ENCODE data around the gene KLRC3.
"Not testable (repeated sequence)": the region's sequence is repeated elsewhere in the genome, so short reads cannot be mapped to it uniquely, and the experiment has no call there.

Gene KLRC3

GRCh38 chr12:10369557-10370415 lies 50.6 kb downstream of the KLRC3 start:
- TF ChIP-seq, protein P1, sequence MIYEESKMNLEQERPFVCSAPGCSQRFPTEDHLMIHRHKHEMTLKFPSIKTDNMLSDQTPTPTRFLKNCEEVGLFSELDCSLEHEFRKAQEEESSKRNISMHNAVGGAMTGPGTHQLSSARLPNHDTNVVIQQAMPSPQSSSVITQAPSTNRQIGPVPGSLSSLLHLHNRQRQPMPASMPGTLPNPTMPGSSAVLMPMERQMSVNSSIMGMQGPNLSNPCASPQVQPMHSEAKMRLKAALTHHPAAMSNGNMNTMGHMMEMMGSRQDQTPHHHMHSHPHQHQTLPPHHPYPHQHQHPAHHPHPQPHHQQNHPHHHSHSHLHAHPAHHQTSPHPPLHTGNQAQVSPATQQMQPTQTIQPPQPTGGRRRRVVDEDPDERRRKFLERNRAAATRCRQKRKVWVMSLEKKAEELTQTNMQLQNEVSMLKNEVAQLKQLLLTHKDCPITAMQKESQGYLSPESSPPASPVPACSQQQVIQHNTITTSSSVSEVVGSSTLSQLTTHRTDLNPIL (CRISPR knock-in tag; IDR thresholded peaks at IDR 0.05; ENCODE audit: low read depth) = no peak
- TF ChIP-seq ZFP30 (CRISPR knock-in tag; IDR thresholded peaks at IDR 0.05) (no peak), TCF4 (CRISPR knock-in tag; IDR thresholded peaks at IDR 0.05; ENCODE audit: borderline replicate concordance) (no peak), PATZ1 (CRISPR knock-in tag; IDR thresholded peaks at IDR 0.05; ENCODE audit: borderline replicate concordance) (no peak), ZFP3 (CRISPR knock-in tag; IDR thresholded peaks at IDR 0.05) (no peak), BACH2 (CRISPR knock-in tag; IDR thresholded peaks at IDR 0.05; ENCODE audit: borderline replicate concordance) (no peak), RARB (CRISPR knock-in tag; IDR thresholded peaks at IDR 0.05) (no peak)
- no peak for ATAC-seq

DNA sequence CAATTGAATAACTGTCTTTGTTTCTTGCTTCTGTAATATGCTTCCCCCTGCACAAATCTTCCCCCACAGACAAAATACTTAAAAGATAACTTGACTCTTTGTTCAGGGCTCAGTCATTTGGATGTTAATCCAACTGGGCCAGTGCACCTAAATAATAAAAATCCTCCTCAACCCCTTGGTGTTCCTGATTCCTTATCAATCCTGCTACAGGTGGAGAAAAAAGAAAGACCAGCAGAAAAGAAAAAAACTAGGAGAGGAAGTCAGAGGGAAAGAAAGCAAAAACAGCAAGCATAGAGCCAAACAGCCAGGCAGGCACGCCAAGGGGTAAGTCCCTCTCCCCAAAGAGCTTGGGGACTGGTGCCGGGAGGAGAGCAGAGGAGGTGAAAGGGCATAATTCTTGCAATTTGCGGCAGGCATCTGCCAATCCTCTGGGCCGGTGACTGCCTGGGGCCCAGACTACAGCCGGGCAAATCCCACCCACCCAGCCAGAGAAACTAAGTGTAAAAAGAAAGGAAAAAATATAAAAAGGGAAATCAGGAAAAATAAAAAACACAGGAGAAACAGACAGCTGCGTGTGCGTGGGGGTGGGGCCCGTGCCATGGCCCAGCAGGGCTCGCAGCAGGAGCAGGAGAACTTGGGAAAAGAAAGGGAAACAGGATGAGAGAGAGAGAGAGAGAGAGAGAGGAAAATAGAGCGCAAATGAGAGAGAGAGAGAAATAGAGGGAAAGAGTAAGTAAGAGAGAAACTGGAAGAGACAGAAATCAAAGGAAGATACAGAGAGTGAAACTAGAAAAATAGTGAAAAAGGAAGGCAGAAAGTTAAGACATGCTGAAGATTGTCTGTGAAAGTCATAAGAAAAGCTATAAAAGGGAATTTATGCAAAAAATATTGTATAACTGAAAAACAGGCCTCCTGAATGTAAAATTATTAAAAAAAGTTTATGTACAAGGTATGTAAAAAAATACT lies 51.9 kb downstream of the KLRC3 start:
- no peak for ATAC-seq
- TF ChIP-seq CSDC2 (CRISPR knock-in tag; IDR thresholded peaks at IDR 0.05) (no peak), PATZ1 (CRISPR knock-in tag; IDR thresholded peaks at IDR 0.05; ENCODE audit: borderline replicate concordance) (no peak), ESRRG (CRISPR knock-in tag; IDR thresholded peaks at IDR 0.05) (no peak), TCF4 (CRISPR knock-in tag; IDR thresholded peaks at IDR 0.05; ENCODE audit: borderline replicate concordance) (no peak), RARB (CRISPR knock-in tag; IDR thresholded peaks at IDR 0.05) (no peak), TOX (CRISPR knock-in tag; IDR thresholded peaks at IDR 0.05; ENCODE audit: borderline replicate concordance) (no peak), GLIS3 (CRISPR knock-in tag; IDR thresholded peaks at IDR 0.05) (no peak), ZNF565 (CRISPR knock-in tag; conservative IDR thresholded peaks at IDR 0.05; ENCODE audit: low read depth) (no peak), BACH2 (CRISPR knock-in tag; IDR thresholded peaks at IDR 0.05; ENCODE audit: borderline replicate concordance) (no peak), ZFP3 (CRISPR knock-in tag; IDR thresholded peaks at IDR 0.05) (no peak), CSRNP3 (CRISPR knock-in tag; IDR thresholded peaks at IDR 0.05) (no peak)
- TF ChIP-seq, protein P2, sequence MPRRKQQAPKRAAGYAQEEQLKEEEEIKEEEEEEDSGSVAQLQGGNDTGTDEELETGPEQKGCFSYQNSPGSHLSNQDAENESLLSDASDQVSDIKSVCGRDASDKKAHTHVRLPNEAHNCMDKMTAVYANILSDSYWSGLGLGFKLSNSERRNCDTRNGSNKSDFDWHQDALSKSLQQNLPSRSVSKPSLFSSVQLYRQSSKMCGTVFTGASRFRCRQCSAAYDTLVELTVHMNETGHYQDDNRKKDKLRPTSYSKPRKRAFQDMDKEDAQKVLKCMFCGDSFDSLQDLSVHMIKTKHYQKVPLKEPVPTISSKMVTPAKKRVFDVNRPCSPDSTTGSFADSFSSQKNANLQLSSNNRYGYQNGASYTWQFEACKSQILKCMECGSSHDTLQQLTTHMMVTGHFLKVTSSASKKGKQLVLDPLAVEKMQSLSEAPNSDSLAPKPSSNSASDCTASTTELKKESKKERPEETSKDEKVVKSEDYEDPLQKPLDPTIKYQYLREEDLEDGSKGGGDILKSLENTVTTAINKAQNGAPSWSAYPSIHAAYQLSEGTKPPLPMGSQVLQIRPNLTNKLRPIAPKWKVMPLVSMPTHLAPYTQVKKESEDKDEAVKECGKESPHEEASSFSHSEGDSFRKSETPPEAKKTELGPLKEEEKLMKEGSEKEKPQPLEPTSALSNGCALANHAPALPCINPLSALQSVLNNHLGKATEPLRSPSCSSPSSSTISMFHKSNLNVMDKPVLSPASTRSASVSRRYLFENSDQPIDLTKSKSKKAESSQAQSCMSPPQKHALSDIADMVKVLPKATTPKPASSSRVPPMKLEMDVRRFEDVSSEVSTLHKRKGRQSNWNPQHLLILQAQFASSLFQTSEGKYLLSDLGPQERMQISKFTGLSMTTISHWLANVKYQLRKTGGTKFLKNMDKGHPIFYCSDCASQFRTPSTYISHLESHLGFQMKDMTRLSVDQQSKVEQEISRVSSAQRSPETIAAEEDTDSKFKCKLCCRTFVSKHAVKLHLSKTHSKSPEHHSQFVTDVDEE (CRISPR knock-in tag; IDR thresholded peaks at IDR 0.05) = no peak

DNA sequence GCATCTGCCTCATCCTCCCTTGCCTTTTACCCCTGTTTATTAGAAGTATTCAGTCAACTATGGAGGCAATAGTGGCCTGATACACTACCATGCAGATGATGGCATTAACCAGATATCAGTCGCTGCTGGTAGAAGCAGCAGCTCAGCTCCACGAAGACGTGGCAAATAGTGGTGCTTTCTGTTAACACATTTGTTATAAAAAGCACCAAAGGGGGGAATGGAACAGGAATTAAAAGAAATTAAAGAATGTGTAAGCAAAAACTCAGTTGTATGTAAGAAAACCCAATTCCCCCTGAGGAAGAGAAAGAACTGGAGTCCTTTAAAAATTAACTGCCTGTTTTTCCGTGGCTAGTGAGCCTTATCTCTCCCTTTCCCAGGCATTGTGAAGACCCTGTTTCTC lies 52.7 kb downstream of the KLRC3 start:
- ATAC-seq = not testable (repeated sequence)

- ATAC-seq = no peak
These were observed 53.5 kb downstream of the KLRC3 start for GRCh38 chr12:10366875-10367274.

More at GRCh38 chr12:10366875-10367274, 53.5 kb downstream of the KLRC3 start:
- TF ChIP-seq TOX (CRISPR knock-in tag; IDR thresholded peaks at IDR 0.05; ENCODE audit: borderline replicate concordance) (no peak), ZNF565 (CRISPR knock-in tag; conservative IDR thresholded peaks at IDR 0.05; ENCODE audit: low read depth) (no peak), ZNF8 (CRISPR knock-in tag; IDR thresholded peaks at IDR 0.05) (no peak), TCF4 (CRISPR knock-in tag; IDR thresholded peaks at IDR 0.05; ENCODE audit: borderline replicate concordance) (no peak), ZFP30 (CRISPR knock-in tag; IDR thresholded peaks at IDR 0.05) (no peak), BACH2 (CRISPR knock-in tag; IDR thresholded peaks at IDR 0.05; ENCODE audit: borderline replicate concordance) (no peak), OSR1 (CRISPR knock-in tag; IDR thresholded peaks at IDR 0.05) (no peak)

Data from SK-N-SH treated with all-trans-retinoic acid at 6 μM for 48 hours (cell line).